ENCODE data around the gene SSTR3. TPM values are rescaled to one million over a fixed set of nuclear protein-coding genes. Genes with fewer than 3 reads are reported as not detected.

The SSTR3 gene
- total RNA-seq, 1 donor from 2014 or later, result not detected

GRCh38 chr22:37180531-37181231 lies 31.6 kb downstream of the SSTR3 start:
- Histone ChIP-seq H3K27me3 (ENCODE audit: control insufficient read depth, insufficient read depth, low read length) (no peaks in the 10 kb centered on the region), H3K4me3 (ENCODE audit: low read depth, low read length) (no peak overlapping the region), H3K36me3 (ENCODE audit: control insufficient read depth, insufficient read depth, low read length) (no peaks in the 10 kb centered on the region)
- no peak for DNase-seq (ENCODE audit: low read depth)
- TF ChIP-seq CTCF (IDR thresholded peaks at IDR 0.05; ENCODE audit: insufficient read depth, low read length, poor library complexity, severe bottlenecking), result no peak

- Histone ChIP-seq H3K27me3 (ENCODE audit: control insufficient read depth, insufficient read depth, low read length) (no peaks in the 10 kb centered on the region), H3K36me3 (ENCODE audit: control insufficient read depth, insufficient read depth, low read length) (no peaks in the 10 kb centered on the region), H3K4me3 (ENCODE audit: low read depth, low read length) (no peak overlapping the region)
- TF ChIP-seq CTCF (IDR thresholded peaks at IDR 0.05; ENCODE audit: insufficient read depth, low read length, poor library complexity, severe bottlenecking), result no peak
- no peak for DNase-seq (ENCODE audit: low read depth)
Measured at GRCh38 chr22:37179622-37180420, 32.5 kb downstream of the SSTR3 start.

GRCh38 chr22:37179126-37179470 lies 33.2 kb downstream of the SSTR3 start:
- no peak for DNase-seq (ENCODE audit: low read depth)
- TF ChIP-seq CTCF (IDR thresholded peaks at IDR 0.05; ENCODE audit: insufficient read depth, low read length, poor library complexity, severe bottlenecking), result no peak
- no peaks in the 10 kb centered on the region for H3K27me3 ChIP-seq (ENCODE audit: control insufficient read depth, insufficient read depth, low read length)
- H3K4me3 ChIP-seq (ENCODE audit: low read depth, low read length), result no peak overlapping the region
- no peaks in the 10 kb centered on the region for H3K36me3 ChIP-seq (ENCODE audit: control insufficient read depth, insufficient read depth, low read length)

- Histone ChIP-seq H3K36me3 (ENCODE audit: control insufficient read depth, insufficient read depth, low read length) (no peaks in the 10 kb centered on the region), H3K4me3 (ENCODE audit: low read depth, low read length) (no peak overlapping the region), H3K27me3 (ENCODE audit: control insufficient read depth, insufficient read depth, low read length) (peaks cover 2% of the 10 kb centered on the region)
- no peak for DNase-seq (ENCODE audit: low read depth)
- no peak for TF ChIP-seq CTCF (IDR thresholded peaks at IDR 0.05; ENCODE audit: insufficient read depth, low read length, poor library complexity, severe bottlenecking)
Measured at GRCh38 chr22:37178350-37179125, 33.7 kb downstream of the SSTR3 start.

- peaks cover 4% of the 10 kb centered on the region for H3K27me3 ChIP-seq (ENCODE audit: control insufficient read depth, insufficient read depth, low read length)
- no peak for DNase-seq (ENCODE audit: low read depth)
- no peak overlapping the region for H3K4me3 ChIP-seq (ENCODE audit: low read depth, low read length)
- no peaks in the 10 kb centered on the region for H3K36me3 ChIP-seq (ENCODE audit: control insufficient read depth, insufficient read depth, low read length)
- no peak for TF ChIP-seq CTCF (IDR thresholded peaks at IDR 0.05; ENCODE audit: insufficient read depth, low read length, poor library complexity, severe bottlenecking)
Measured at GRCh38 chr22:37177755-37178154, 34.5 kb downstream of the SSTR3 start.
